ENCODE measurements around the gene HELZ2. TPM values are rescaled to one million over a fixed set of nuclear protein-coding genes. Genes with fewer than 3 reads are reported as not detected.
"Not testable (repeated sequence)": the region's sequence is repeated elsewhere in the genome, so short reads cannot be mapped to it uniquely, and the experiment has no call there.

HELZ2 gene
- total RNA-seq, 2 donors from 2014 or later: 37.1 to 46.1 TPM

DNA sequence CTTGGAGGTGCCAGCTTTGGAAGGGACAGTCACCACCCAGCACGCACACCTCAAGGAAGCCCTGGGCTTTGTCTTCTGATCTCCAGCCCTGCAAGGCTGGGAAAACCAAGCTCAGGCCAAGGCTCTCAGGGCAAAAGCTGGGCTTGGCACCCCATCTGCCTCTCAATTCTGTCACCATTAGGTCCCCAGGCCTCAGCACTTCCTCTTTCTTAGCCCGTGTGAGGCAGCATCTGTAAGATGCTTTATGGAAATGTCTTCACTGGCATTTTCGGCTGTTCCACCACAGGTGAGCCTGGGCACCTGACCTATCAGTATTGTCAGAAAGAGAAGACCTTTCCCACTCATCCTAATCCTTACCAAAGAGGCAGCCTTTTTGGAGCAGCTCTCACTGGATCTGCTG is 28.3 kb upstream of the HELZ2 start:
- Histone ChIP-seq H3K4me1 (replicated peaks) (no peaks in the 10 kb centered on the region), H3K36me3 (peaks cover 0 to 8% of the 10 kb centered on the region in 2 donors)

GRCh38 chr20:63601679-63602078 is 27.6 kb upstream of the HELZ2 start:
- H3K36me3 ChIP-seq; H3K4me3 ChIP-seq; H3K9me3 ChIP-seq; H3K27ac ChIP-seq; H3K4me1 ChIP-seq (replicated peaks); H3K27me3 ChIP-seq (replicated peaks; ENCODE audit: insufficient read depth); DNase-seq (ENCODE audit: low spot score); intact Hi-C loops (cut with DNase I): not testable (repeated sequence)
- 84% methylated on average over 8 of the region's 8 CpGs for WGBS

More for the DNA sequence above, 28.3 kb upstream of the HELZ2 start:
- no peaks in the 10 kb centered on the region for H3K9me3 ChIP-seq
- 90% methylated on average over 3 of the region's 3 CpGs for WGBS
- no peaks in the 10 kb centered on the region for H3K27me3 ChIP-seq (replicated peaks; ENCODE audit: insufficient read depth)
- no peak overlapping the region for H3K27ac ChIP-seq
- H3K4me3 ChIP-seq: no peak overlapping the region
- TF ChIP-seq POLR2A (IDR thresholded peaks at IDR 0.05) (no peak), POLR2AphosphoS5 (IDR thresholded peaks at IDR 0.05) (no peak)
- TF ChIP-seq, protein P1, sequence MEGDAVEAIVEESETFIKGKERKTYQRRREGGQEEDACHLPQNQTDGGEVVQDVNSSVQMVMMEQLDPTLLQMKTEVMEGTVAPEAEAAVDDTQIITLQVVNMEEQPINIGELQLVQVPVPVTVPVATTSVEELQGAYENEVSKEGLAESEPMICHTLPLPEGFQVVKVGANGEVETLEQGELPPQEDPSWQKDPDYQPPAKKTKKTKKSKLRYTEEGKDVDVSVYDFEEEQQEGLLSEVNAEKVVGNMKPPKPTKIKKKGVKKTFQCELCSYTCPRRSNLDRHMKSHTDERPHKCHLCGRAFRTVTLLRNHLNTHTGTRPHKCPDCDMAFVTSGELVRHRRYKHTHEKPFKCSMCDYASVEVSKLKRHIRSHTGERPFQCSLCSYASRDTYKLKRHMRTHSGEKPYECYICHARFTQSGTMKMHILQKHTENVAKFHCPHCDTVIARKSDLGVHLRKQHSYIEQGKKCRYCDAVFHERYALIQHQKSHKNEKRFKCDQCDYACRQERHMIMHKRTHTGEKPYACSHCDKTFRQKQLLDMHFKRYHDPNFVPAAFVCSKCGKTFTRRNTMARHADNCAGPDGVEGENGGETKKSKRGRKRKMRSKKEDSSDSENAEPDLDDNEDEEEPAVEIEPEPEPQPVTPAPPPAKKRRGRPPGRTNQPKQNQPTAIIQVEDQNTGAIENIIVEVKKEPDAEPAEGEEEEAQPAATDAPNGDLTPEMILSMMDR (IDR thresholded peaks at IDR 0.05): no peak
- no peak for DNase-seq (ENCODE audit: low spot score)
- intact Hi-C loops (cut with DNase I): no loop called here

DNA sequence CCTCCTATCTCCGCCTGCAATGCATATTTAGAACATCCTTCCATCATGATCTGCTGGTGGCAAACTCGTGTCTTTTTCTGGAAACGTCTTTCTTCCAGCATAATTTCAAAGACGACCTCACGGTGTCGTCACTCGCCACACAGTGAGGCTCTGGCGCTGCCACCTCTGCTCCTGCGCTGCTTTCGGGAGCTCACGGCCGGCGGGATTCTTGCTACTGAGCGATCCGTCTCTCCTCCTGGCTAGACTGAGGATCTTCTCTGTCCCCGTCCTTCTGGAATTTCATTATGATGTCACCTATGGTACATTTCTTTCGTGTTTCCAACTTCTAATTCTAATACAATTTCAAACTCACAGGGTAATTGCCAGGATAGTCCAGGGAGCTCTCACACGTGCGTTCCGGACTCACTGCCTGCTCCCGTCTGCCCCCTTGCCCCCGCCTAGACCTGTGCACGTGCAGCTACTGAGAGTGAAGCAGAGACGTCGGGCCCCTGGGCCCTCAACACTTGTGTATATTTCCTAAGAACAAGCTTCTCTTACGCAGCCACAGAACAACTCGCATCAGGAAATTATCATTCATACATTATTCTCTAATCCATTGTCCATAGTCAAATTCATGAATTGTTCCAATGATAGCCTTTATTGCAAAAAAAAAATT is 25.5 kb upstream of the HELZ2 start:
- no peaks in the 10 kb centered on the region for H3K9me3 ChIP-seq
- intact Hi-C loops (cut with DNase I): no loop called here
- 94% methylated on average over 27 of the region's 27 CpGs for whole genome bisulfite sequencing
- no peaks in the 10 kb centered on the region for H3K4me1 ChIP-seq (replicated peaks)
- no peak for DNase-seq (ENCODE audit: low spot score)
- no peaks in the 10 kb centered on the region for H3K27me3 ChIP-seq (replicated peaks; ENCODE audit: insufficient read depth)
- TF ChIP-seq POLR2AphosphoS5 (IDR thresholded peaks at IDR 0.05) (no peak), POLR2A (IDR thresholded peaks at IDR 0.05) (no peak)
- TF ChIP-seq, protein P1 (IDR thresholded peaks at IDR 0.05): no peak
- H3K4me3 ChIP-seq: no peak overlapping the region
- H3K27ac ChIP-seq: no peak overlapping the region
- H3K36me3 ChIP-seq: peaks cover 0 to 8% of the 10 kb centered on the region in 2 donors

GRCh38 chr20:63598479-63599395 is 24.7 kb upstream of the HELZ2 start:
- 89% methylated on average over 33 of the region's 33 CpGs for WGBS
- intact Hi-C loops (cut with DNase I): no loop called here
- Histone ChIP-seq H3K4me1 (replicated peaks) (no peaks in the 10 kb centered on the region), H3K27ac (no peak overlapping the region), H3K9me3 (no peaks in the 10 kb centered on the region), H3K27me3 (replicated peaks; ENCODE audit: insufficient read depth) (no peaks in the 10 kb centered on the region), H3K36me3 (peaks cover 0 to 8% of the 10 kb centered on the region in 2 donors), H3K4me3 (no peak overlapping the region)
- no peak for DNase-seq (ENCODE audit: low spot score)
- TF ChIP-seq POLR2A (IDR thresholded peaks at IDR 0.05): no peak
- TF ChIP-seq, protein P1 (IDR thresholded peaks at IDR 0.05): no peak
- TF ChIP-seq POLR2AphosphoS5 (IDR thresholded peaks at IDR 0.05): no peak

- intact Hi-C loops (cut with DNase I): no loop called here
- TF ChIP-seq POLR2A (IDR thresholded peaks at IDR 0.05) (no peak), POLR2AphosphoS5 (IDR thresholded peaks at IDR 0.05) (no peak)
- TF ChIP-seq, protein P1 (IDR thresholded peaks at IDR 0.05): no peak
- Histone ChIP-seq H3K36me3 (peaks cover 5 to 8% of the 10 kb centered on the region in 2 donors), H3K27me3 (replicated peaks; ENCODE audit: insufficient read depth) (no peaks in the 10 kb centered on the region), H3K4me1 (replicated peaks) (no peaks in the 10 kb centered on the region), H3K27ac (no peak overlapping the region), H3K4me3 (no peak overlapping the region), H3K9me3 (no peaks in the 10 kb centered on the region)
- 87% methylated on average over 23 of the region's 23 CpGs for WGBS
- DNase-seq (ENCODE audit: low spot score): no peak
These were observed 23.8 kb upstream of the HELZ2 start for GRCh38 chr20:63597651-63598478.
